Transverse colon (tissue), 4 donors: ENCODE measurements around the gene ENDOG. TPM values are rescaled to one million over a fixed set of nuclear protein-coding genes. Genes with fewer than 3 reads are reported as not detected.
"Not testable (repeated sequence)": the region's sequence is repeated elsewhere in the genome, so short reads cannot be mapped to it uniquely, and the experiment has no call there.

Experiments
- DNase-seq: peaks from one replicate; pipeline ENCODE4 v3.0.0-alpha.2; 2019
- H3K27ac ChIP-seq, 4 donors: fragments of 200-600 bp; sonication (generic); 2 replicates each; pipeline ENCODE4 v1.5.1; 2016 to 2018; ENCODE audit warnings: inconsistent platforms in 4 of 4
- H3K27me3 ChIP-seq: fragments of 200-600 bp; sonication (generic); 2 replicates; pipeline ENCODE4 v1.5.1; 2017; ENCODE audit warnings: inconsistent platforms
- H3K36me3 ChIP-seq, 4 donors: fragments of 200-600 bp; sonication (generic); 2 replicates each; pipeline ENCODE4 v1.5.1; 2017 to 2019; ENCODE audit warnings: inconsistent platforms in 4 of 4
- H3K4me1 ChIP-seq, 4 donors: fragments of 200-600 bp; sonication (generic); 2 replicates each; pipeline ENCODE4 v1.5.1; 2017 to 2020; ENCODE audit warnings: inconsistent platforms in 4 of 4
- H3K4me3 ChIP-seq, 4 donors: fragments of 200-600 bp; sonication (generic); 1 replicate in 1 of 4; 2 replicates in 3 of 4; pipeline versions ENCODE4 v1.5.1 to v1.6.1; 2017 to 2019; ENCODE audit warnings: inconsistent platforms in 4 of 4
- H3K9me3 ChIP-seq, 2 donors: fragments of 200-600 bp; sonication (generic); 2 replicates each; pipeline ENCODE4 v1.5.1; 2017 to 2019; ENCODE audit warnings: inconsistent platforms in 2 of 2
- CTCF ChIP-seq, 5 experiments: fragments of 200-600 bp in 3 of 5; fragments of 450-650 bp in 2 of 5; sonication (generic) in 3 of 5; IDR thresholded peaks; 1 replicate in 2 of 5; 2 replicates in 3 of 5; pipeline ENCODE4 v1.5.1; 2016 to 2017; ENCODE audit warnings: antibody characterized with exemption in 5 of 5, inconsistent platforms in 3 of 5, mild to moderate bottlenecking in 2 of 5, moderate library complexity in 1 of 5
- EP300 ChIP-seq: sonication (generic); formaldehyde crosslinking; IDR thresholded peaks from one replicate; pipeline ENCODE4 v1.6.1; 2017; ENCODE audit warnings: antibody characterized with exemption, low read depth
- POLR2A ChIP-seq: fragments of 450-650 bp; IDR thresholded peaks from one replicate; pipeline ENCODE4 v1.6.1; 2016; ENCODE audit warnings: antibody characterized with exemption, mild to moderate bottlenecking, moderate library complexity
- POLR2AphosphoS5 ChIP-seq, 3 donors: sonication (generic); formaldehyde crosslinking; IDR thresholded peaks; one replicate each; pipeline ENCODE4 v1.6.1; 2016; ENCODE audit warnings: antibody characterized with exemption in 3 of 3
- WGBS, 2 donors: methylation state at CpG; one replicate each; pipeline ENCODE4 v1.1.5; 2018; ENCODE audit warnings: low coverage in 1 of 2; 5-methylcytosine and 5-hydroxymethylcytosine counted together
- in situ Hi-C, 4 donors: fragments of 200-750 bp; cut with MboI; loops; one replicate each; pipeline versions ENCODE4 v1.15.0 to v1.15.1; 2017; ENCODE audit warnings: low sequenced_read_pairs in 3 of 4, low pct_ligation_motif_present in 1 of 4, low pct_unique_long_range_greater_than_20kb in 1 of 4
- intact Hi-C: fragments of 100-400 bp; cut with DNase I; formaldehyde crosslinking; loops from one replicate; pipeline ENCODE4 v1.15.1; 2023; ENCODE audit warnings: low total_unique reads
- total RNA-seq, 4 donors: library from RNA; depleted of rRNA; stranded (reverse); fragments of >200 nt; gene quantifications; one replicate each; pipeline ENCODE4 v1.1.0, GENCODE V29; 2016

The ENDOG gene
- total RNA-seq, 4 donors from 2014 or later, result 29.7 to 83.0 (median 52.8) TPM

GRCh38 chr9:128870128-128870940 lies 52.0 kb downstream of the ENDOG start:
- no peaks in the 10 kb centered on the region for H3K9me3 ChIP-seq
- no peaks in the 10 kb centered on the region for H3K36me3 ChIP-seq
- TF ChIP-seq EP300 (no peak), POLR2A (no peak), CTCF (IDR thresholded peaks at IDR 0.05) (no peak), POLR2AphosphoS5 (IDR thresholded peaks at IDR 0.05) (no peak)
- H3K27me3 ChIP-seq, result no peaks in the 10 kb centered on the region
- no peak overlapping the region for H3K27ac ChIP-seq
- intact Hi-C loops, result no loop called here
- no peak for DNase-seq
- no peaks in the 10 kb centered on the region for H3K4me1 ChIP-seq
- WGBS, 2 donors, result 89 to 90% methylated on average over 3 to 7 of the region's 7 CpGs
- in situ Hi-C loops, result no loop called here
- no peak overlapping the region for H3K4me3 ChIP-seq

GRCh38 chr9:128870941-128871265 lies 52.6 kb downstream of the ENDOG start:
- intact Hi-C loops, H3K4me3 ChIP-seq, H3K9me3 ChIP-seq, H3K36me3 ChIP-seq, in situ Hi-C loops, H3K4me1 ChIP-seq, DNase-seq, H3K27ac ChIP-seq, H3K27me3 ChIP-seq: not testable (repeated sequence)
- 85 to 97% methylated on average over 4 to 7 of the region's 7 CpGs for WGBS, 2 donors

Other genes starting within 250 kb of the ENDOG start
- gene DYNC2I2, start 161.7 kb upstream of the ENDOG start, total RNA-seq, result 100 to 1,000 TPM in 2 of 4 donors, 10 to 100 TPM in 2; 41.4 to 160 (median 94.9) TPM
- gene SET, start 129.3 kb upstream of the ENDOG start, total RNA-seq, result 100 to 1,000 TPM in 1 of 4 donors, 10 to 100 TPM in 3; 29.2 to 153 (median 64.4) TPM
- 10 to 100 TPM in 1 of 4 donors, 1 to 10 TPM in 3; 1.9 to 20.1 (median 5.8) TPM for gene PKN3, start 116.0 kb upstream of the ENDOG start, total RNA-seq
- 100 to 1,000 TPM in 2 of 4 donors, 10 to 100 TPM in 2; 35.6 to 190 (median 123) TPM for gene ZDHHC12, start 94.4 kb upstream of the ENDOG start, total RNA-seq
- 100 to 1,000 TPM in 1 of 4 donors, 10 to 100 TPM in 3; 57.5 to 116 (median 73.8) TPM for gene ZER1, start 46.6 kb upstream of the ENDOG start, total RNA-seq
- 100 to 1,000 TPM in 1 of 4 donors, 10 to 100 TPM in 2, 1 to 10 TPM in 1; 9.6 to 244 (median 21.6) TPM for gene TBC1D13, start 31.2 kb upstream of the ENDOG start, total RNA-seq
- gene SPOUT1, start 11.3 kb downstream of the ENDOG start, total RNA-seq, result 10 to 100 TPM; 19.5 to 48.3 (median 26.6) TPM
- gene KYAT1, start 63.5 kb downstream of the ENDOG start, total RNA-seq, result 1 to 10 TPM in 2 of 4 donors, not detected in 2; 1.6 to 3.5 TPM
- gene LRRC8A, start 63.6 kb downstream of the ENDOG start, total RNA-seq, result 100 to 1,000 TPM in 1 of 4 donors, 10 to 100 TPM in 3; 29.4 to 116 (median 35.5) TPM
- 10 to 100 TPM in 1 of 4 donors, 1 to 10 TPM in 3; 3.2 to 22.4 (median 5.5) TPM for gene PHYHD1, start 102.5 kb downstream of the ENDOG start, total RNA-seq
- 10 to 100 TPM in 3 of 4 donors, 1 to 10 TPM in 1; 9.2 to 20.6 (median 11.7) TPM for gene DOLK, start 129.1 kb downstream of the ENDOG start, total RNA-seq
- 10 to 100 TPM; 18.0 to 79.3 (median 38.4) TPM for gene NUP188, start 129.2 kb downstream of the ENDOG start, total RNA-seq
- 100 to 1,000 TPM; 184 to 391 (median 224) TPM for gene SH3GLB2, start 209.8 kb downstream of the ENDOG start, total RNA-seq
- 100 to 1,000 TPM in 1 of 4 donors, 10 to 100 TPM in 3; 72.0 to 245 (median 74.0) TPM for gene MIGA2, start 218.1 kb downstream of the ENDOG start, total RNA-seq